Fibroblast of peridontal ligament (primary cell): ENCODE results near the gene SAMD14.

Experiments
- DNase-seq: peaks from one replicate; pipeline ENCODE4 v3.0.0-alpha.2; 2010; ENCODE audit errors: extremely low read depth

The SAMD14 gene

GRCh38 chr17:50148226-50149090 lies 18.5 kb upstream of the SAMD14 start:
- DNase-seq = no peak

GRCh38 chr17:50147841-50148225 lies 17.9 kb upstream of the SAMD14 start:
- peak; percentile 47 for DNase-seq

GRCh38 chr17:50146927-50147665 lies 17.1 kb upstream of the SAMD14 start:
- no peak for DNase-seq

DNA sequence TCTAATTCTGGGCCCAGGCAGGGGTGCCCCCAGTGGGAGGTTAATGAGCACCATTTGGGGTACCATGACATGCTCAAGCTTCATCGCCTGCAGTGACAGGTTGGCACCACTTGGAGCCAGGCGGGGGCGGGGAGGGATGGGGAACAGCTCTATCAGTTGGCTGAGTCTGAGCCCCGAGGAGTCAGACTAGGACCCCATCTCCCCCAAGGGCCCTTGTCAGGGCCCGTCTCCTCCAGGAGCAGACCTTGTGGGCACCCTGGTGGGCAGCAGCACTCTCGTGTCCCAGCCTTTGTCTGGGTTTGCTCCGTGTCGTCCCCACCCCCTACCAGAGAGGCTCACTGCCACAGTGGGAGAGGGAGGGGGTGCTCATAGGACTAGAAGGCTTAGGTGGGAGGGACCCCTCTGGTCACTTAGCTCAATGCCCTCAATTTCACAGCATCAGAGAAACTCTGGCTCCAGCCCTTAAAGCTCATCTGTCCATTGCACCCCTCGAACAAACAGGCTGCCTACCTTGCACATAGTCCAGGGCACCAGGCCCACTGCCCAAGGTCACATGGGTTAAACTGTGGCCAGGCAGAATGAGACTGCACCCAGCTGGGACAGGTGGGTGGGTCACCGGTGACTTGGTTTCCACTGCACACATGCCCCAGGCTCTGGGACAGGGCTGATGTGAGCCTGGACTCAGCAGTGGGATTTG lies 16.4 kb upstream of the SAMD14 start:
- DNase-seq = no peak

DNA sequence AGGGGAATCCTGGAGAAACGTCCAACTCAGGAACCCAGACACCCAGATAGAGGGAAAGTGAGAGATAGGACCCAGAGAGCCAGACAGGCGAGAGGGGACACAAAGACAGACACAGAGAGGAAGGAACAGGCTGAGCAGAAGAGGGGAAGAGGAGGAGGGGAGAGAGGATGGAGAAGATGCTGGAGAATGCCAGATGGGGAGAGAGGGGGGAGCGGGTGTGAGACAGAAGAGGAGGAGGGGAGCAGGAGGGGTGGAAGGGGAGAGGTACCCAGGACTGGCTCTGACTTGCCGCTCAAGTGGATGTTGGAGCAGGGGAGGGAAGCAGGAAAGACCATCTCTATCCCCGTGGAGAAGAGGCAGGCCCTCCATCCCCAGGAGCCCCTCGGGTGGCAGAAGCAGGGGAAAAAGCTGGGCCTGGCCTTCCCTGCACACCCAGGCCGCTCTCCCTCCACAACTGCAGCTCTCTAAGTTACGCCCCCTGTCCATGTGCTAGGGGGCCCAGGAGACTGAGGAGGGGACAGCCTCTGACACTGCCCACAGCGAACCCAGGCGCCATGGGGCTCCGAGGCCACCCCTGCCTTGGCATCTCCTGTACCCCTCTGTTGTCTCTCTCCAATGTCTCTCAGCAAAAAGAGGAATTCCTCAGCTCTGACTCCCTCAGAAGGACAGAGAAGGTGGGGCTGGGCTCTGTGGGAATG lies 15.7 kb upstream of the SAMD14 start:
- DNase-seq = no peak

- no peak for DNase-seq
Measured at GRCh38 chr17:50144845-50145531, 15.0 kb upstream of the SAMD14 start.

DNA sequence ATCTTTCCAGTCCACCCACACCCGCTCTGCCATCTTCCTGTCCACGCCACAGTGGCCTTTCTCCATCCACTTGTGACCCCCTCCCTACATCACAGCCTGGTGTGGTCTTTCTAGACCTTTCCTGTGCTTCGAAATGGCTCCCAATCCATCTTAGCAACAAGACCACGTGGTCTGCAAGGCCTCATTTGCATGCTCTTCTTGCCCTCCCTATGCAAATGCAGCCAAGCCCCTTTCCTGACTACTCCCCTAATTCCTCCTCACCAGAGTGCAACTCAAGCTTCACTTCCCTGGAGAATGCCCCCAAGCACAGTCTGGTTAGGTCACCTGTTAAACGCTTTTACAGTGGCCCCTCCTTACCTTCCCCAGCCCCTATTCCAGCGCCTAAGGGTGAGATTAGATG lies 14.4 kb upstream of the SAMD14 start:
- DNase-seq = no peak

- no peak for DNase-seq
Measured at GRCh38 chr17:50143461-50144176, 13.7 kb upstream of the SAMD14 start.

DNA sequence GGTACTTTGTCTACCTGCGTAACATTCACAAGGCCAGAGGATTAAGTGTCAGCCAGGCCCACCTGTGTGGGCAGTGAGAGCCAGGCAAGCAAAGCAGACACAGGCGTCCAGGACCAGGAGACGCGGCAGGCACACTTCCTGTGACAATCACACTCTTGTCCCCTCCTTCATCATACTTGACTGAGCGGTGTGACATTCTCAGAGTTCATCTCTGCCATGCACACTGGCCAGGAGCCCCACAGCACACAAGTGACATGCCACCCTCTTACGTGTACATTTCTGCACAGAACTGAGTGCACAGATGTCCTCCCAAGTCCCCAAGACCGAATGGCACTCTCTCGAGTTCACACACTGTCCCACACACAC lies 11.8 kb upstream of the SAMD14 start:
- no peak for DNase-seq

GRCh38 chr17:50141026-50141744 lies 11.2 kb upstream of the SAMD14 start:
- DNase-seq = no peak

DNA sequence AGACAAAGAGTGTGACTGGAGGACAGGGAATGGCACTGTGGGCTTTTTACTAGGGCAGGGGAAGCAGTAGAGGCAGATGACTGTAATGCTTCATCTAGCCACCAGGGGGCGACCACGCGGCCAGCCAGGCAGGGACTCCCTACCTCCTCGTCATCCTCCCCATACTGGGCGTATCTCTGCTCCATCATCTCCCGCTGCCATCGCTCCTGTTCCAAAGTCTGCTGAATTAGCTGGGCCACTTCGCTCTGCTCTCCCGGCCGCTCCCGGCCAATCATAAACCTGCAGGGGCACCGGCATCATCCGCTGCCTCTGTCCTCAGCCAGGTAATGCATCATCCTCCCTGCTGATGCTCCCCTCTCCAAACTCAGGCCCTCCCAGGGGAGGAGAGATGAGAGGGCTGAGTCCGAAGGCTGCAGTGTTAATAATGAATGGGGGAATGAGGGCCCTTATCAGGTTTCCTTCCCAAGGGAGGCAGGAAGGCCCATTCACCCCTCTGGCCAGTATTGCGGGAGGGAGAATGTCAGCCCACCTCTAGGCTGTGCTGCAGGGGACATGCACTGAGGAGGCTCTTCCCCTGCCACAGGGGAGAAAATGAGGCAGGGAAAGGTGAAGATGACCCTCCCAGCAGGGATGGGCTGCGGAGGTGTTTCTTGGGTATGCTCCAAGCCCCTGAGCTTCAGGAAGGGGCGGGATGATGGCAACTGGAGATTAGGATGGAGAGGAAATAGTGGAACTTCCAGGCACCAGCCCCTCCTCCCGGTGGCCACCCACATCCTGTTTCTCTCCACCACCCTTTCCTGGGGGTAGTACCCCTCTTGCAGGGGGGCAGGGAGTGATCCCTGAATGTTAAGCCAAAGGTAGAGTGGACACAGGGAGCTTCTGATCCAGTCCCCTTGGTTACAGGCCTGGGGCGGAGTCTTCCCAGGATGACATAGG lies 10.3 kb upstream of the SAMD14 start:
- DNase-seq = peak; percentile 72

GRCh38 chr17:50139185-50139783 lies 9.3 kb upstream of the SAMD14 start:
- DNase-seq = no peak

DNA sequence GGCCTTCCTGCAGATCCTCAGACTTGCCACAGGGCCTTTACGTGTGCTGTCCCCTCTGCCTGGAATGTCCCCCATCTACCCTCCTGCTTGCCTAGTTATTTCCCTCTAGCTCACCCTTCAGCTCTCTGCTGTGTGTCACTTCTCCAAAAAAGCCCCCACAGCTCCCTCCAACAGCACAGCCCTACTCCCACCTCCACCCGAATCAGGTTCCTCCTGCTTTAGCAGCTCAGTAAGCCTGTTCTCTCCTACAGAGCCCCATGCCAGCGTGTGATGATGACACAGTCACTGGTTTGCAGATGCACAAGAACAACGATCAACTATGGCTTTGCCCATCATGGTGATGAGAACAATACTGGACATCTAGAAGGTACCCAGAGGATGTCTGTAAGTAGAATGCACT lies 7.1 kb upstream of the SAMD14 start:
- no peak for DNase-seq

DNA sequence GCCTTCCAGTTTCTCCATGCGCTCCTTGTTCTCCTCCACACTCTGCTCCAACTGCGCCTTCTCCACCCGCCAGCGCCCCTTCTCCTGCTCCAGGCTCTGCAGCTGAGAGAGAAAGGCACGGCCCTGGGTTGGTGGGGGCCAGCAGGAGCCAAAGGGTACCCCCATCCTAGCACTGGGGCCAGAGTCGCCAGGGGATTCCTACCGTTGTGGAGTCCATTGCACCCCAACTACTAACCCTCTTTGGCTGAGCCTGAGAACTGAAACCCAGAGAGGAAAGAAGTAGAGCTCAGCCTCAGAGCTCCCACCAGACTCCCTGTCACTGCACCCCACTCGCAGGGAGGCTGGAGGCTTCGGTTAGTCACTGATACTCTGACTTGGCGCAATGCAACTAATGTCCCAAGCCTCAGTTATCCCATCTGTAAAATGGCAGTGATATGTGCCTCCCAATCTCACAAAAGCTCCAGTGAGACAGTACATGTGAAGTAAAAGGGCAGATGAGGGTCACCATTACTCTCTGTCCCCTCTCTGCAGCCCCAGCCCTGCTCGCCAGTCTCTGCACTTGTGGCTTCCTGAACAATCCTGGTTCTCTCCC lies 6.2 kb upstream of the SAMD14 start:
- no peak for DNase-seq

DNA sequence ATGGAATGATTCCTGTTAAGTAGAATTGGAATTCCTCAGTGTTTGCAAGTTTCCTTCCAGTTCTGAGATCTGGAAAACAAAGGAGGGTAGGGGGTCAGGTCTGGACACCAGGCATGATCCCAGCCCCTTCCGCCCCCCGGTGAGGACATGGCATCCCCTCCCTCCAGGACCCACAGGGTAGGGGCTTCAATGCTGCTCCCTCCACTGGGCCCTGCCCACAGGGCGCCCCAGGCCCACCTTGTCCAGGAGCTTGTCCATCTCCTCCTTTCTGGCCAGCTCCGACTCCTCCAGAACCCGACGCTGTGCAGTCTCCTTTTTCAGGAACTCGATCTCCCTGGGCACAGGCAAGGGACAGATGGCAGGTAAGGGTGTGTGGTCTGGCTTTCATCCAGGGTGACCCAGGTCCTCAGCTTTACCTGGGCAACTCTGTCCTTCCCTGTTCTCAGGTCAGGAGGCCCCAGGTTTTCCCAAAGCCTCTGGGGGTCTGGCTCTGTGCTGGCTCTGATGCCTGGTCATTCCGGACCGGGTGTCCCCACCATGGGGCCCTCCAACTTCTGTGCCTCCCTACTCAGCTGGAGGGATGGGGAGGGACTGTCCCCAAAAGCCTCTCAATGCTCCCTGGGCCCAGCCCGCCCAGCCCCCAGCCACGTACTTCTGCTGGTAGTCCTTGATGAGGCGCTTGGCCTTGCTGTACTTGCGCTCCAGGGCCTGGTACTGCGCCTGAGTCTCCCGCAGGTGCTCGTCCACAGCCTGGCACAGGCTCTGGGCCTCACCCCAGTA lies 5.5 kb upstream of the SAMD14 start:
- DNase-seq = no peak

DNA sequence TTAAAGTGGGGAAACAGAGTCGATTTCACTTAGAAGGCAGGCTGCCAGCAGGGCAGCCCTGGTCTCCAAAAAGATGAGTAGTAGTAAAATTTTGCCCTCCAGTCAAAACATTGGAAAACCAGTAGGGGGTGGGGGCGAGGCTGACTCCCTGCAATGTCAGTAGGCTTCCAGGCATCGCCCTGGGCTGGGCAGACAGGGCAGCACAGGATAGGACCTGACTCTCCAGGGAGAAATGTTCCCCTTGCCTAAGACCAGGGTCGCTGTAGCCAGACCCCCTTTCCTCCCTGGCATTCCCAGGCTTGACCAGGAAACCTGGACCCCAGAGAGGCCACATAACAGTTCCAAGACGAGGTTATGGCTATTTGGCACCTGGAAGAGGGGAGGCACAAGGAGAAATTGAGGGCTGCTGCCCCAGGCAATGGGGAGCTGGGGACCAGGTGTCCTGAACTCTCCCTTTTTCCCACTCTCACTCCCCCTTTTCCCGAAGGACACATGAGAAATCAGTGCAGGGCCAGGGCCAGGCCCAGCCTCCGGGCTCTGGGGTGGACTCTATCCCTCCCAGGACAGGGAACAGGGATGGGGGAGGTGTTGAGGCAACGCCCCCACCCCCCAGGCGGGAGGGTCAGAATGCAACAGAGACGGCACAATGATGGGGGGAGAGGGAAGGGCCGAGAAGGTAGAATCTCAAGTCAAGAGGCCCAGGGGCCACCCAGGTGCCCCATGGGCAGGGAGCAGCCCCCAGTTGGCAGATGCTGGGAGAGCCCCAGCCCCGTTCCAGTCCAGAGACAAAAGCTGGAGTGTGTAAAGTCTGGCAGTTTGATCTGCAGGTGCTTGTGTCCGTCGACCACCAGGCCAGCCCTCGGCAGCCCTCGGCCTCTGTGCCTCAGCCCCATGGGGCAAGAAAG lies 4.5 kb upstream of the SAMD14 start:
- DNase-seq = no peak
